K562 (cell line): Measurements from ENCODE around the gene PIK3C2A.

Experiments used
- CBX1 ChIP-seq: sonication (generic); IDR thresholded peaks from 2 replicates; pipeline ENCODE4 v1.6.1; 2016; ENCODE audit warnings: antibody characterized with exemption, low read depth, mild to moderate bottlenecking
- CTCF ChIP-seq, 3 experiments: IDR thresholded peaks in 2 of 3; conservative IDR thresholded peaks in 1 of 3; 2 replicates each; pipeline ENCODE4 v1.5.1; 2011 to 2012; ENCODE audit warnings: low read length in 3 of 3, mild to moderate bottlenecking in 3 of 3, control low read depth in 2 of 3, improper control_type of control experiment in 1 of 3, inconsistent platforms in 1 of 3, low read depth in 1 of 3, mixed read lengths in 1 of 3, moderate library complexity in 1 of 3; ENCODE audit not compliant: insufficient read depth in 2 of 3
- NFYB ChIP-seq: IDR thresholded peaks from 2 replicates; pipeline ENCODE4 v1.6.1; 2011; ENCODE audit warnings: mild to moderate bottlenecking, moderate library complexity; ENCODE audit not compliant: insufficient read length; ENCODE audit errors: extremely low read depth
- REST ChIP-seq, 2 experiments: fragments of 450-650 bp; formaldehyde crosslinking in 1 of 2; IDR thresholded peaks; 2 replicates each; pipeline versions ENCODE4 v1.4.0 to v1.6.1; 2014 to 2020; ENCODE audit warnings: mild to moderate bottlenecking in 2 of 2, borderline replicate concordance in 1 of 2, low read depth in 1 of 2
- ZFP36 ChIP-seq: fragments of 150-350 bp; IDR thresholded peaks from 2 replicates; pipeline ENCODE4 v1.6.1; 2018; ENCODE audit warnings: low read length, low read depth; ENCODE audit not compliant: partially characterized antibody

DNA sequence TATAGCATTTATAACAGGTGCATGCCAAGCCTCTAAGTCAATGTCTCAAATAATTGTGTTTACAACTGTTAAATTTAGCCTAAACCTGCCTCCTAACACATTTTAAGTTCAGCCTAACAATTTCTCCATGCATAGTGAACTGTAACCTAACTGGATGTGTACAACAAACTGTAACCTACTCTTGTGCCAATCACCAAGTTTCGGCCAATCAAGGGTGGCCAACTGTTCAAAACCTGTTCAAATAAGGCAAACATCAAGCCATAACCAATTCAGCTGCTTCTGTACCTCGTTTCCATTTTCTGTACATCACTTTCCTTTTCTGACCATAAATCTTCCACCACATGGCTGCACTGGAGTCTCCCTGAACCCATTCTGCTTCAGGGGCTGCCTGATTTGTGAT is 45.4 kb downstream of the PIK3C2A start:
- TF ChIP-seq CTCF (IDR thresholded peaks at IDR 0.05 in 2 of 3, conservative IDR thresholded peaks at IDR 0.05 in 1 of 3; ENCODE audit: insufficient read depth in 2 of 3, low read depth in 1 of 3, low read length in 3 of 3): no peak
- no peak for TF ChIP-seq NFYB
- no peak for TF ChIP-seq CBX1
- TF ChIP-seq REST (IDR thresholded peaks at IDR 0.05; ENCODE audit: borderline replicate concordance): no peak
- TF ChIP-seq REST (CRISPR knock-in tag; IDR thresholded peaks at IDR 0.05; ENCODE audit: low read depth): no peak
- TF ChIP-seq ZFP36: no peak
